Type B pancreatic cell (in vitro differentiated cells): Measurements from ENCODE around the gene ZAP70. TPM values are rescaled to one million over a fixed set of nuclear protein-coding genes. Genes with fewer than 3 reads are reported as not detected.
"Not testable (repeated sequence)": the region's sequence is repeated elsewhere in the genome, so short reads cannot be mapped to it uniquely, and the experiment has no call there.

Source experiments
- DNase-seq: peaks from one replicate; pipeline ENCODE4 v3.0.0; 2021; ENCODE audit warnings: mixed read lengths; ENCODE audit not compliant: unreplicated experiment; ENCODE audit errors: extremely low spot score
- H3K27ac Mint-ChIP-seq: 2 replicates; pipeline ENCODE4 v1.8.0; 2021; ENCODE audit warnings: mild to moderate bottlenecking, mixed read lengths
- H3K27me3 Mint-ChIP-seq: 2 replicates; pipeline ENCODE4 v1.8.0; 2021; ENCODE audit warnings: mixed read lengths
- H3K36me3 Mint-ChIP-seq: 2 replicates; pipeline ENCODE4 v1.8.0; 2021; ENCODE audit warnings: mixed read lengths
- H3K4me1 Mint-ChIP-seq: one replicate; pipeline ENCODE4 v1.8.0; 2021; ENCODE audit warnings: mixed read lengths; ENCODE audit not compliant: unreplicated experiment
- H3K4me3 Mint-ChIP-seq: 2 replicates; pipeline ENCODE4 v1.8.0; 2021; ENCODE audit warnings: mild to moderate bottlenecking, mixed read lengths
- H3K9me3 Mint-ChIP-seq: 2 replicates; pipeline ENCODE4 v1.8.0; 2021; ENCODE audit warnings: mixed read lengths
- total RNA-seq: library from RNA; stranded (reverse); gene quantifications from 2 replicates; pipeline ENCODE4 v1.2.1, GENCODE V29; 2021; ENCODE audit warnings: low replicate concordance
- TF ChIP-seq, protein P1 (sequence below): fragments of 200-600 bp; sonication (generic); conservative IDR thresholded peaks from 2 replicates; pipeline ENCODE4 v1.5.0; 2021; ENCODE audit warnings: antibody characterized with exemption, mild to moderate bottlenecking

The ZAP70 gene
- total RNA-seq, 1 donor from 2014 or later, result 2.5 TPM

DNA sequence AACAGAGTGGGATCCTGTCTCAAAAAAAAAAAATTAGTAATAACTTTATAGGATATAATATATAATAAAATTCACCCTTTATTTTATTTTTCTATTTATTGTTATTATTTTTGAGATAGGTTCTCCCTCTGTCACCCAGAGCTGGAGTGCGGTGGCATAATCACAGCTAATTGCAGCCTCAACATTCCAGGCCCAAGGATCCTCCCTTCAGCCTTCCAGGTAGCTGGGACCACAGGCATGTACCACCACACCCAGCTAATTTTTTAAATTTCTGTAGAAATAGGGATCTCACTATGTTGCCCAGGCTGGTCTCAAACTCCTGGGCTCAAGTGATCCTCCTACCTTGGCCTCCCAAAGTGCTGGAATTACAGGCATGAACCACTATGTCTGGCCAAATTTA is 42.9 kb upstream of the ZAP70 start:
- Mint-ChIP-seq H3K4me3 (no peak overlapping the region), H3K9me3 (no peaks in the 10 kb centered on the region), H3K27ac (no peak overlapping the region), H3K27me3 (no peaks in the 10 kb centered on the region), H3K36me3 (no peaks in the 10 kb centered on the region), H3K4me1 (peaks cover 14% of the 10 kb centered on the region)
- no peak for DNase-seq
- TF ChIP-seq, protein P1, sequence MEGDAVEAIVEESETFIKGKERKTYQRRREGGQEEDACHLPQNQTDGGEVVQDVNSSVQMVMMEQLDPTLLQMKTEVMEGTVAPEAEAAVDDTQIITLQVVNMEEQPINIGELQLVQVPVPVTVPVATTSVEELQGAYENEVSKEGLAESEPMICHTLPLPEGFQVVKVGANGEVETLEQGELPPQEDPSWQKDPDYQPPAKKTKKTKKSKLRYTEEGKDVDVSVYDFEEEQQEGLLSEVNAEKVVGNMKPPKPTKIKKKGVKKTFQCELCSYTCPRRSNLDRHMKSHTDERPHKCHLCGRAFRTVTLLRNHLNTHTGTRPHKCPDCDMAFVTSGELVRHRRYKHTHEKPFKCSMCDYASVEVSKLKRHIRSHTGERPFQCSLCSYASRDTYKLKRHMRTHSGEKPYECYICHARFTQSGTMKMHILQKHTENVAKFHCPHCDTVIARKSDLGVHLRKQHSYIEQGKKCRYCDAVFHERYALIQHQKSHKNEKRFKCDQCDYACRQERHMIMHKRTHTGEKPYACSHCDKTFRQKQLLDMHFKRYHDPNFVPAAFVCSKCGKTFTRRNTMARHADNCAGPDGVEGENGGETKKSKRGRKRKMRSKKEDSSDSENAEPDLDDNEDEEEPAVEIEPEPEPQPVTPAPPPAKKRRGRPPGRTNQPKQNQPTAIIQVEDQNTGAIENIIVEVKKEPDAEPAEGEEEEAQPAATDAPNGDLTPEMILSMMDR, result no peak

- H3K9me3 Mint-ChIP-seq, result no peaks in the 10 kb centered on the region
- H3K4me1 Mint-ChIP-seq, result peaks cover 14% of the 10 kb centered on the region
- H3K4me3 Mint-ChIP-seq, result no peak overlapping the region
- DNase-seq, result no peak
- no peak overlapping the region for H3K27ac Mint-ChIP-seq
- TF ChIP-seq, protein P1, result no peak
- H3K27me3 Mint-ChIP-seq, result no peaks in the 10 kb centered on the region
- H3K36me3 Mint-ChIP-seq, result no peaks in the 10 kb centered on the region
Measured at GRCh38 chr2:97671526-97671925, 41.9 kb upstream of the ZAP70 start.

- not testable (repeated sequence) for H3K4me3 Mint-ChIP-seq, H3K27me3 Mint-ChIP-seq, H3K9me3 Mint-ChIP-seq, DNase-seq, H3K27ac Mint-ChIP-seq, H3K36me3 Mint-ChIP-seq
- peaks cover 14% of the 10 kb centered on the region for H3K4me1 Mint-ChIP-seq
Measured at GRCh38 chr2:97672606-97673140, 40.7 kb upstream of the ZAP70 start.

GRCh38 chr2:97673182-97673914 is 40.0 kb upstream of the ZAP70 start:
- TF ChIP-seq, protein P1, result no peak
- peak overlapping the region; percentile 73 for H3K27ac Mint-ChIP-seq
- H3K36me3 Mint-ChIP-seq, result peaks cover 3% of the 10 kb centered on the region
- no peak for DNase-seq
- no peaks in the 10 kb centered on the region for H3K9me3 Mint-ChIP-seq
- peaks cover 14% of the 10 kb centered on the region for H3K4me1 Mint-ChIP-seq
- H3K27me3 Mint-ChIP-seq, result no peaks in the 10 kb centered on the region
- no peak overlapping the region for H3K4me3 Mint-ChIP-seq

- H3K27ac Mint-ChIP-seq, result peak overlapping the region; percentile 73
- no peaks in the 10 kb centered on the region for H3K9me3 Mint-ChIP-seq
- H3K27me3 Mint-ChIP-seq, result no peaks in the 10 kb centered on the region
- no peak for DNase-seq
- H3K4me1 Mint-ChIP-seq, result peaks cover 14% of the 10 kb centered on the region
- H3K4me3 Mint-ChIP-seq, result no peak overlapping the region
- H3K36me3 Mint-ChIP-seq, result peaks cover 3% of the 10 kb centered on the region
- TF ChIP-seq, protein P1, result no peak
Measured at GRCh38 chr2:97673915-97674283, 39.5 kb upstream of the ZAP70 start.

GRCh38 chr2:97675430-97676113 is 37.8 kb upstream of the ZAP70 start:
- Mint-ChIP-seq H3K27ac (no peak overlapping the region), H3K4me3 (no peak overlapping the region), H3K9me3 (no peaks in the 10 kb centered on the region), H3K27me3 (no peaks in the 10 kb centered on the region), H3K36me3 (peaks cover 3% of the 10 kb centered on the region), H3K4me1 (peaks cover 14% of the 10 kb centered on the region)
- DNase-seq, result no peak
- TF ChIP-seq, protein P1, result no peak
